ENCODE results near the gene ELFN2.

Gene ELFN2

DNA sequence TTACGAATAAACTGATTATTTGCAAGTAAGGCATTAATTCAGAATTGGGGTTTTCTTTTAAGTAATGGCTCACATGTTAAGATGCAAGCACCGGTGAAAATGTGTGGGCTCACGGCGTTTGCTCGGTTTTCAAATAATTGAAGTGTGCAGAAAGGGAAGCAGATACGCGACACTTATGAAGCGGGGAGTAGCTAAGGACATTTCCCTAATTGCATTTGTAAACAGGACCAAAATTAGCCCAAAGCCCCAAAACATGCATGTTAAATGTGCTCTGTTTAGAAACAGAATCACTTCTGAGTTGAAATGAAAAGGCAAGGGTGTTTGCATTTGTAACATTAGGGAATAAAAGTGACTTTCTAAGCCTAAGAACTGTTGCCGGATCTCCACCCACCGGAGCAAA, 61.3 kb downstream of the ELFN2 start:
- Histone ChIP-seq H2AK5ac (ENCODE audit: low read depth, low read length) (peak overlapping the region; percentile 63), H3K4me2 (ENCODE audit: insufficient read depth, low read length, poor library complexity, severe bottlenecking) (no peak overlapping the region), H3K36me3 (replicated peaks in 1 of 2; ENCODE audit: control insufficient read depth in 2 of 2, insufficient read depth in 2 of 2, low read length in 2 of 2) (no peaks in the 10 kb centered on the region), H4K91ac (ENCODE audit: low read depth, low read length, poor library complexity) (no peak overlapping the region), H3K4me1 (ENCODE audit: control insufficient read depth in 2 of 2, insufficient read depth in 1 of 2, low read depth in 1 of 2, low read length in 2 of 2) (peaks cover 6 to 20% of the 10 kb centered on the region in 2 donors), H2BK15ac (ENCODE audit: low read length) (no peak overlapping the region), H3K27me3 (ENCODE audit: control insufficient read depth in 3 of 3, insufficient read depth in 3 of 3, low read depth in 1 of 3, low read length in 3 of 3) (peaks cover 0 to 68% (median 0%) of the 10 kb centered on the region in 3 experiments), H2AFZ (ENCODE audit: low read length) (no peak overlapping the region), H3K9me3 (replicated peaks in 1 of 2; ENCODE audit: control insufficient read depth in 2 of 2, insufficient read depth in 1 of 2, low read depth in 1 of 2, low read length in 2 of 2) (no peaks in the 10 kb centered on the region), H3K14ac (ENCODE audit: low read length) (no peak overlapping the region), H4K8ac (ENCODE audit: low read depth, low read length) (no peak overlapping the region), H2BK12ac (ENCODE audit: low read length) (no peak overlapping the region), H3K4ac (ENCODE audit: low read length) (no peak overlapping the region), H3K4me3 (ENCODE audit: low read length in 2 of 2) (no peak overlapping the region), H3K9ac (ENCODE audit: low read depth, low read length, poor library complexity) (no peak overlapping the region), H3K27ac (replicated peaks; ENCODE audit: low read length) (no peak overlapping the region), H2BK120ac (ENCODE audit: low read depth, low read length) (no peak overlapping the region), H3K18ac (ENCODE audit: low read length) (no peak overlapping the region), H2BK5ac (ENCODE audit: low read length) (no peak overlapping the region), H3K79me1 (ENCODE audit: low read depth, low read length) (no peaks in the 10 kb centered on the region), H3K23ac (ENCODE audit: low read depth, low read length, poor library complexity) (no peak overlapping the region)
- no CpG with 5 or more reads among the region's 10 CpGs for WGBS, 2 donors (ENCODE audit: extremely low coverage in 2 of 2, insufficient read length in 2 of 2, insufficient replicate concordance in 1 of 2)
- no peak for DNase-seq (ENCODE audit: low spot score)

DNA sequence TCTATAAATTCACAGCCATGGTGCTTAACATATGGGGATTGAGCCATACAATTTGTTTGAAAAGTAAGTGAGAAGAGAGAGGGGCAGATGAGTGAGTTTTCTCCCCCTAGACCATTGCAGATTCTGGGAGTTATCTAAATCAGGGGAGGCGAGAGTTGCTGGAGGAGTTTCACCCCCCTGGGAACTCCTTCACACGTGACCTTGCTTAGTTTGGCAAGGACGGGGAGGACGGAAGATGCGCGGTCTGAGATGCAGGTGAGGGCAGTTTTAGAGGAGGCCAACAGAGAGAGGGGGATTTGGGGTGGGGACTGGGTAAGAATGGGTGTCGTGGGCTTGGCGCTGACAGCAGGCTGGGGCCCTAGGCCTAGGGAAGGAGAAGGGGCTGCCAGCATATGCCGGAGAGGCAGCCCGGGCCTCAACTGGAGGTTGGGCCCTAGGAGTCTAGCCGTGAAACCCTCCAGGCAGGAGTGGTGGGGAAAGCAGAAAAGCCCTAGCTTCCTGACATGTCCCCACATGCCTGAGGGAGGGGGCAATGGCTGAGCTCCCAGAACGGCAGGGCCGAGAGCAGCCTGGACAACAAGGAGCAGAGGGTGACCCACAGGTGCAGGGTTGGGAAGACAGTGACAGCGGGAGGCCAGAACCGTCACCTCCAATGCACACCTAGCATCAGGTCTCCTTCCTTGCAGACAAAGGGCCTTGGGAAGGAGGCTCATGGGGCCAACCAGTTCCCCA, 63.9 kb downstream of the ELFN2 start:
- Histone ChIP-seq H3K4me2 (ENCODE audit: insufficient read depth, low read length, poor library complexity, severe bottlenecking) (no peak overlapping the region), H2AK5ac (ENCODE audit: low read depth, low read length) (peak overlapping the region; percentile 96), H3K18ac (ENCODE audit: low read length) (peak overlapping the region; percentile 86), H3K4me3 (ENCODE audit: low read length in 2 of 2) (no peak overlapping the region), H3K4ac (ENCODE audit: low read length) (no peak overlapping the region), H2AFZ (ENCODE audit: low read length) (peak overlapping the region; percentile 39), H2BK15ac (ENCODE audit: low read length) (peak overlapping the region; percentile 72), H3K36me3 (replicated peaks in 1 of 2; ENCODE audit: control insufficient read depth in 2 of 2, insufficient read depth in 2 of 2, low read length in 2 of 2) (no peaks in the 10 kb centered on the region), H3K23ac (ENCODE audit: low read depth, low read length, poor library complexity) (peak overlapping the region; percentile 52), H3K27ac (replicated peaks; ENCODE audit: low read length) (no peak overlapping the region), H3K14ac (ENCODE audit: low read length) (no peak overlapping the region), H4K8ac (ENCODE audit: low read depth, low read length) (no peak overlapping the region), H3K9me3 (replicated peaks in 1 of 2; ENCODE audit: control insufficient read depth in 2 of 2, insufficient read depth in 1 of 2, low read depth in 1 of 2, low read length in 2 of 2) (no peaks in the 10 kb centered on the region), H2BK120ac (ENCODE audit: low read depth, low read length) (peak overlapping the region; percentile 6), H3K79me1 (ENCODE audit: low read depth, low read length) (no peaks in the 10 kb centered on the region), H2BK5ac (ENCODE audit: low read length) (peak overlapping the region; percentile 83), H2BK12ac (ENCODE audit: low read length) (peak overlapping the region; percentile 24), H3K9ac (ENCODE audit: low read depth, low read length, poor library complexity) (no peak overlapping the region), H4K91ac (ENCODE audit: low read depth, low read length, poor library complexity) (no peak overlapping the region), H3K27me3 (ENCODE audit: control insufficient read depth in 3 of 3, insufficient read depth in 3 of 3, low read depth in 1 of 3, low read length in 3 of 3) (peaks cover 0 to 72% (median 0%) of the 10 kb centered on the region in 3 experiments), H3K4me1 (ENCODE audit: control insufficient read depth in 2 of 2, insufficient read depth in 1 of 2, low read depth in 1 of 2, low read length in 2 of 2) (peaks cover 6 to 15% of the 10 kb centered on the region in 2 donors)
- no peak for DNase-seq (ENCODE audit: low spot score)
- no CpG with 5 or more reads among the region's 15 CpGs for WGBS, 2 donors (ENCODE audit: extremely low coverage in 2 of 2, insufficient read length in 2 of 2, insufficient replicate concordance in 1 of 2)

DNA sequence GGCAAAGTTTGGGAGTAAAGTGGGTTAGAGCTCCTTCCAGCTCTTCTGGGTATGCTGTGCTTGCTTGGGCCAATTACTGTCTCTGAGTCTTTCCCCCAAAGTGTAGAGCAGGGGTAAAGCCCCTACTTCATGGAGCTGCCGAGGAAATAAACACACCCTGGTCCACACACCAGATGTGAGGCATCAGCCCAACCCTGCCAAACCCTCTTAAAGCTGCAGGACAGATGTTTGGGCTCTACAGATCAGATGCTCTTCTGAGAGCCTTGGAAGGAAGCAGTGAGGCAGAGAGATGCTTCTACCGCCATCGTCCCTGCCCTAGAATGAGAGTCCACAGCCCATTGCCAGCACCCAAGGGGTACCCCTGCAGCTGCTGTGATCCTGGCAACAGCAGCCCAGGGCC, 64.7 kb downstream of the ELFN2 start:
- Histone ChIP-seq H2AK5ac (ENCODE audit: low read depth, low read length) (peak overlapping the region; percentile 52), H2AFZ (ENCODE audit: low read length) (no peak overlapping the region), H3K36me3 (replicated peaks in 1 of 2; ENCODE audit: control insufficient read depth in 2 of 2, insufficient read depth in 2 of 2, low read length in 2 of 2) (no peaks in the 10 kb centered on the region), H3K9me3 (replicated peaks in 1 of 2; ENCODE audit: control insufficient read depth in 2 of 2, insufficient read depth in 1 of 2, low read depth in 1 of 2, low read length in 2 of 2) (no peaks in the 10 kb centered on the region), H3K9ac (ENCODE audit: low read depth, low read length, poor library complexity) (no peak overlapping the region), H3K4me1 (ENCODE audit: control insufficient read depth in 2 of 2, insufficient read depth in 1 of 2, low read depth in 1 of 2, low read length in 2 of 2) (peaks cover 6 to 12% of the 10 kb centered on the region in 2 donors), H3K27ac (replicated peaks; ENCODE audit: low read length) (no peak overlapping the region), H3K14ac (ENCODE audit: low read length) (no peak overlapping the region), H4K91ac (ENCODE audit: low read depth, low read length, poor library complexity) (no peak overlapping the region), H3K4ac (ENCODE audit: low read length) (no peak overlapping the region), H3K79me1 (ENCODE audit: low read depth, low read length) (no peaks in the 10 kb centered on the region), H3K18ac (ENCODE audit: low read length) (peak overlapping the region; percentile 35), H2BK120ac (ENCODE audit: low read depth, low read length) (peak overlapping the region; percentile 6), H4K8ac (ENCODE audit: low read depth, low read length) (no peak overlapping the region), H2BK12ac (ENCODE audit: low read length) (no peak overlapping the region), H3K23ac (ENCODE audit: low read depth, low read length, poor library complexity) (no peak overlapping the region), H2BK15ac (ENCODE audit: low read length) (no peak overlapping the region), H3K4me2 (ENCODE audit: insufficient read depth, low read length, poor library complexity, severe bottlenecking) (no peak overlapping the region), H2BK5ac (ENCODE audit: low read length) (no peak overlapping the region), H3K4me3 (ENCODE audit: low read length in 2 of 2) (no peak overlapping the region), H3K27me3 (ENCODE audit: control insufficient read depth in 3 of 3, insufficient read depth in 3 of 3, low read depth in 1 of 3, low read length in 3 of 3) (peaks cover 0 to 77% (median 0%) of the 10 kb centered on the region in 3 experiments)
- no CpG with 5 or more reads among the region's 3 CpGs for WGBS, 2 donors (ENCODE audit: extremely low coverage in 2 of 2, insufficient read length in 2 of 2, insufficient replicate concordance in 1 of 2)
- DNase-seq (ENCODE audit: low spot score), result no peak

DNA sequence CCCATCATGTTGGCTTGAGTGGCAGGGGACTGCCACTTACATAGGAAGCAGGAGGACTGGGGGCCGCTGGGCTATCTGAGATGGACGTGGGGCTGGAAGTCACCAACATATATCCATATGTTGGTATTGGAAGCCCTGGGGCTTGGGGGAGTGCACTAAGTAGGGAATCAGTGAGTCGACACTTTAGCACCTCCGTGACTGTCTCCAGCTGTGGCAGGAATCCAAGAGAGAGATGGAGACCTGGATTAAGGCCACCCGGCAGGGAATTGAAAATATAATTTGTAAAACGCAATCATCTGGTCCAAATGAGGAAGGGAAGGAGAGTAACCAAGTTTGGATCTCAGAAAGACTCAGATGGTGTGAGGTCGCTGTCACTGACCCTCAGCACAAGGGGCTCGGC, 68.4 kb downstream of the ELFN2 start:
- H4K8ac ChIP-seq (ENCODE audit: low read depth, low read length), result no peak overlapping the region
- no peak overlapping the region for H2BK5ac ChIP-seq (ENCODE audit: low read length)
- WGBS, 2 donors (ENCODE audit: extremely low coverage in 2 of 2, insufficient read length in 2 of 2, insufficient replicate concordance in 1 of 2), result no CpG with 5 or more reads among the region's 8 CpGs
- no peak overlapping the region for H3K4me2 ChIP-seq (ENCODE audit: insufficient read depth, low read length, poor library complexity, severe bottlenecking)
- no peak overlapping the region for H3K23ac ChIP-seq (ENCODE audit: low read depth, low read length, poor library complexity)
- no peak overlapping the region for H2AFZ ChIP-seq (ENCODE audit: low read length)
- no peaks in the 10 kb centered on the region for H3K9me3 ChIP-seq (replicated peaks in 1 of 2; ENCODE audit: control insufficient read depth in 2 of 2, insufficient read depth in 1 of 2, low read depth in 1 of 2, low read length in 2 of 2)
- H3K9ac ChIP-seq (ENCODE audit: low read depth, low read length, poor library complexity), result no peak overlapping the region
- no peak overlapping the region for H4K91ac ChIP-seq (ENCODE audit: low read depth, low read length, poor library complexity)
- H2AK5ac ChIP-seq (ENCODE audit: low read depth, low read length), result no peak overlapping the region
- H3K4ac ChIP-seq (ENCODE audit: low read length), result no peak overlapping the region
- H3K18ac ChIP-seq (ENCODE audit: low read length), result no peak overlapping the region
- no peak overlapping the region for H3K27ac ChIP-seq (replicated peaks; ENCODE audit: low read length)
- no peak overlapping the region for H2BK12ac ChIP-seq (ENCODE audit: low read length)
- H3K4me1 ChIP-seq (ENCODE audit: control insufficient read depth in 2 of 2, insufficient read depth in 1 of 2, low read depth in 1 of 2, low read length in 2 of 2), result peaks cover 3 to 4% of the 10 kb centered on the region in 2 donors
- no peak overlapping the region for H3K14ac ChIP-seq (ENCODE audit: low read length)
- no peak overlapping the region for H2BK15ac ChIP-seq (ENCODE audit: low read length)
- H3K79me1 ChIP-seq (ENCODE audit: low read depth, low read length), result no peaks in the 10 kb centered on the region
- H2BK120ac ChIP-seq (ENCODE audit: low read depth, low read length), result peak overlapping the region; percentile 12
- no peak for DNase-seq (ENCODE audit: low spot score)
- H3K4me3 ChIP-seq (ENCODE audit: low read length in 2 of 2), result no peak overlapping the region
- H3K36me3 ChIP-seq (replicated peaks in 1 of 2; ENCODE audit: control insufficient read depth in 2 of 2, insufficient read depth in 2 of 2, low read length in 2 of 2), result no peaks in the 10 kb centered on the region
- H3K27me3 ChIP-seq (ENCODE audit: control insufficient read depth in 3 of 3, insufficient read depth in 3 of 3, low read depth in 1 of 3, low read length in 3 of 3), result peaks cover 0 to 67% (median 0%) of the 10 kb centered on the region in 3 experiments
